ENCODE data around the gene PLXNA2. TPM values are rescaled to one million over a fixed set of nuclear protein-coding genes. Genes with fewer than 3 reads are reported as not detected.

Gene PLXNA2
- total and polyA plus RNA-seq, 2 donors (not counting 3 experiments of a cell fraction or from before 2014, with no cell fraction given): 42.6 to 229 TPM

DNA sequence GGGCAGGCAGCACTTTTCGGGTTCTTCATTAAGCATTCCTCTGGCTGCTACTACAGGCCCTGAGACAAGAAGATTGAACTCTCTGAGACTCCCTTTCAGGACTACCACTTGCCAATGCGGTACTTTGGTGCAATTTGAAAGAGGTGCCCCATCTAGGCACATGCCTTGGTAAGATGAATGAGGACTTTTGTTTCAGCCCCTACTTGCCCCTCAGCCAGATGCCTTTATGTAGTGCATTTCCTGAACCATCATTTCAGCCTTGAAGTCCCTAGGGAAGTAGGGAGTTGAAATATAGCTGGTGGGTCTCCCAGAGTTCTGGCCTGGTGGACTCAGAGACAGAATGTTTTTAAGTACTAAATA lies 123.8 kb downstream of the PLXNA2 start:
- H3K36me3 ChIP-seq (ENCODE audit: control insufficient read depth in 2 of 2, extremely low read depth in 1 of 2, insufficient read depth in 2 of 2, low read length in 2 of 2): peaks cover 8 to 13% of the 10 kb centered on the region in 2 experiments
- BruUV-seq (replicated peaks): no TSS peak
- CTCF ChIA-PET: interaction anchor here (1.3 to 1.7 kb wide), 3 partner anchors 9 to 119 kb away, joined by 3 to 4 read pairs (median 3); no protein-coding TSS in a partner anchor
- H3K27ac ChIP-seq (ENCODE audit: insufficient read depth, low read depth, low read length): no peak overlapping the region
- H3K4me1 ChIP-seq (ENCODE audit: control insufficient read depth, extremely low read depth, insufficient read depth, low read length): peaks cover 12% of the 10 kb centered on the region
- H3K9me3 ChIP-seq (replicated peaks; ENCODE audit: control insufficient read depth, insufficient read depth, low read length): no peaks in the 10 kb centered on the region
- H3K9ac ChIP-seq (replicated peaks; ENCODE audit: extremely low read depth, insufficient read depth, low read length): no peak overlapping the region
- H3K4me3 ChIP-seq (replicated peaks in 1 of 3; ENCODE audit: insufficient read depth in 1 of 3, low read depth in 1 of 3, low read length in 3 of 3): no peak overlapping the region
- dilution Hi-C loops (cut with MboI; ENCODE audit: extremely low pct_ligation_motif_present, low sequenced_read_pairs): no loop called here
- no peaks in the 10 kb centered on the region for H3K9me1 ChIP-seq (replicated peaks; ENCODE audit: control insufficient read depth, extremely low read depth, insufficient read depth, low read length)
- POLR2A ChIA-PET: no interaction called here
- DNase-seq (ENCODE audit: low read depth, low spot score) (no peak), FAIRE-seq (no peak)
- intact Hi-C loops (cut with micrococcal nuclease): loop anchor here (5.0 kb wide), 1 partner anchor 1217 kb away; no protein-coding TSS in a partner anchor
- peaks cover 91% of the 10 kb centered on the region for H3K79me2 ChIP-seq (ENCODE audit: control insufficient read depth, insufficient read depth, low read length)
- TF ChIP-seq MYC (IDR thresholded peaks at IDR 0.05; ENCODE audit: low read depth, low read length) (no peak), GATA2 (IDR thresholded peaks at IDR 0.05; ENCODE audit: insufficient read depth, insufficient read length, low read depth, low read length) (no peak), POLR2AphosphoS5 (IDR thresholded peaks at IDR 0.05; ENCODE audit: insufficient read depth, low read depth, low read length) (no peak), POLR2A (IDR thresholded peaks at IDR 0.05; ENCODE audit: low read depth, low read length) (no peak)
- TF ChIP-seq, protein P1, sequence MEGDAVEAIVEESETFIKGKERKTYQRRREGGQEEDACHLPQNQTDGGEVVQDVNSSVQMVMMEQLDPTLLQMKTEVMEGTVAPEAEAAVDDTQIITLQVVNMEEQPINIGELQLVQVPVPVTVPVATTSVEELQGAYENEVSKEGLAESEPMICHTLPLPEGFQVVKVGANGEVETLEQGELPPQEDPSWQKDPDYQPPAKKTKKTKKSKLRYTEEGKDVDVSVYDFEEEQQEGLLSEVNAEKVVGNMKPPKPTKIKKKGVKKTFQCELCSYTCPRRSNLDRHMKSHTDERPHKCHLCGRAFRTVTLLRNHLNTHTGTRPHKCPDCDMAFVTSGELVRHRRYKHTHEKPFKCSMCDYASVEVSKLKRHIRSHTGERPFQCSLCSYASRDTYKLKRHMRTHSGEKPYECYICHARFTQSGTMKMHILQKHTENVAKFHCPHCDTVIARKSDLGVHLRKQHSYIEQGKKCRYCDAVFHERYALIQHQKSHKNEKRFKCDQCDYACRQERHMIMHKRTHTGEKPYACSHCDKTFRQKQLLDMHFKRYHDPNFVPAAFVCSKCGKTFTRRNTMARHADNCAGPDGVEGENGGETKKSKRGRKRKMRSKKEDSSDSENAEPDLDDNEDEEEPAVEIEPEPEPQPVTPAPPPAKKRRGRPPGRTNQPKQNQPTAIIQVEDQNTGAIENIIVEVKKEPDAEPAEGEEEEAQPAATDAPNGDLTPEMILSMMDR (IDR thresholded peaks at IDR 0.05; ENCODE audit: extremely low read depth in 1 of 2, insufficient read depth in 1 of 2, low read depth in 1 of 2, low read length in 2 of 2): no peak
- TF ChIP-seq, protein P2, sequence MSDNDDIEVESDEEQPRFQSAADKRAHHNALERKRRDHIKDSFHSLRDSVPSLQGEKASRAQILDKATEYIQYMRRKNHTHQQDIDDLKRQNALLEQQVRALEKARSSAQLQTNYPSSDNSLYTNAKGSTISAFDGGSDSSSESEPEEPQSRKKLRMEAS (IDR thresholded peaks at IDR 0.05; ENCODE audit: insufficient read depth, insufficient read length): no peak
- H3K4me2 ChIP-seq (ENCODE audit: insufficient read depth, low read length): no peak overlapping the region
- no peak overlapping the region for H2AFZ ChIP-seq (ENCODE audit: low read depth, low read length)
- peaks cover under 1% of the 10 kb centered on the region for H4K20me1 ChIP-seq (replicated peaks; ENCODE audit: control insufficient read depth, extremely low read depth, insufficient read depth, low read length)
- H3K27me3 ChIP-seq (ENCODE audit: control insufficient read depth in 2 of 2, insufficient read depth in 2 of 2, low read length in 2 of 2): no peaks in the 10 kb centered on the region
